MM.1S (cell line): Measurements from ENCODE around the gene CHST15.
"Not testable (repeated sequence)": the region's sequence is repeated elsewhere in the genome, so short reads cannot be mapped to it uniquely, and the experiment has no call there.

Source experiments
- DNase-seq: peaks from one replicate; pipeline ENCODE4 v3.0.0-alpha.2; 2015
- H2AFZ ChIP-seq: fragments of 300-600 bp; sonication (generic); 2 replicates; pipeline ENCODE4 v1.6.0; 2016; ENCODE audit warnings: antibody characterized with exemption, low read length
- H3F3A ChIP-seq: fragments of 300-600 bp; sonication (generic); 2 replicates; pipeline ENCODE4 v1.6.1; 2016; ENCODE audit warnings: mild to moderate bottlenecking, antibody characterized with exemption, low read length, moderate library complexity, mixed read lengths; ENCODE audit not compliant: insufficient read depth
- H3K27ac ChIP-seq: fragments of 300-600 bp; sonication (generic); 2 replicates; pipeline ENCODE4 v1.5.1; 2016; ENCODE audit warnings: mild to moderate bottlenecking, low read length
- H3K27me3 ChIP-seq: fragments of 300-600 bp; sonication (generic); replicated peaks from 2 replicates; pipeline ENCODE4 v1.6.0; 2016; ENCODE audit warnings: low read length; ENCODE audit not compliant: insufficient read depth
- H3K36me3 ChIP-seq: fragments of 300-600 bp; sonication (generic); replicated peaks from 2 replicates; pipeline ENCODE4 v1.6.1; 2016; ENCODE audit warnings: mild to moderate bottlenecking, low read length, mixed read lengths; ENCODE audit not compliant: insufficient read depth
- H3K4me1 ChIP-seq: fragments of 300-600 bp; sonication (generic); 2 replicates; pipeline ENCODE4 v1.6.1; 2016; ENCODE audit warnings: low read length, mixed read lengths
- H3K4me2 ChIP-seq: fragments of 300-600 bp; sonication (generic); 2 replicates; pipeline ENCODE4 v1.6.0; 2016; ENCODE audit warnings: low read depth, low read length
- H3K4me3 ChIP-seq: fragments of 300-600 bp; sonication (generic); 2 replicates; pipeline ENCODE4 v1.5.1; 2016; ENCODE audit warnings: low read length, mixed read lengths
- H3K79me2 ChIP-seq: fragments of 300-600 bp; sonication (generic); 2 replicates; pipeline ENCODE4 v1.6.1; 2016; ENCODE audit warnings: mixed run types, low read length, mixed read lengths
- H3K9ac ChIP-seq: fragments of 300-600 bp; sonication (generic); 2 replicates; pipeline ENCODE4 v1.6.1; 2016; ENCODE audit warnings: low read length, mixed read lengths
- H3K9me2 ChIP-seq: fragments of 300-600 bp; sonication (generic); replicated peaks from 2 replicates; pipeline ENCODE4 v1.6.1; 2016; ENCODE audit warnings: mild to moderate bottlenecking, low read length, mixed read lengths; ENCODE audit not compliant: insufficient read depth
- H3K9me3 ChIP-seq: fragments of 300-600 bp; sonication (generic); replicated peaks from 2 replicates; pipeline ENCODE4 v1.6.1; 2016; ENCODE audit warnings: mild to moderate bottlenecking, low read length, mixed read lengths; ENCODE audit not compliant: insufficient read depth
- H4K20me1 ChIP-seq: fragments of 300-600 bp; sonication (generic); 2 replicates; pipeline ENCODE4 v1.6.1; 2016; ENCODE audit warnings: mild to moderate bottlenecking, low read length, moderate library complexity, mixed read lengths; ENCODE audit not compliant: insufficient read depth
- EZH2 ChIP-seq: fragments of 300-600 bp; sonication (generic); optimal IDR thresholded peaks from 2 replicates; pipeline ENCODE3; 2017; ENCODE audit warnings: low read depth, mild to moderate bottlenecking, antibody characterized with exemption, low read length, mixed read lengths
- EZH2phosphoT487 ChIP-seq: fragments of 300-600 bp; sonication (generic); IDR thresholded peaks from 2 replicates; pipeline ENCODE4 v1.6.1; 2018; ENCODE audit warnings: antibody characterized with exemption, low read length
- TF ChIP-seq, protein P1 (sequence below): fragments of 300-600 bp; sonication (generic); IDR thresholded peaks from 2 replicates; pipeline ENCODE4 v1.5.1; 2016; ENCODE audit warnings: antibody characterized with exemption, low read length, mixed read lengths

The CHST15 gene

DNA sequence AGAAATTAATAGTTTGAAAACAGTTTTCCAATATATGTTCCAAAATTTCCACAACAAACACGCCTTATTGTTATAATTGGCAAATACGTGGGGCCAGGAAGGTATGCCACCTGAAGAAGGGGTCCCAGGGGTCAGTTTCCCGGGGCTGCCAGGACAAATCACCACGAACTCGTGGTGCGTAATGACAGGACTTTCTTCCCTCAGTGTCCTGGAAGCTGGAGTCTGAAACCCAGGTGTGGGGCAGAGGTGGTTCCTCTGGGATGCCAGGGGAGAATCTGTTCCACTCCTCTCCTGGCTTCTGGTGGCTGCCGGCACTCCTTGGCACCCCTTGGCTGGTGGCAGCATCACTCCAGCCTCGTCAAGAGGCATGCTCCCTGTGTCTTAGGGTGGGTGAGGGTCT lies 56.7 kb downstream of the CHST15 start:
- H3K36me3 ChIP-seq, result peaks cover 39% of the 10 kb centered on the region
- peaks cover 48% of the 10 kb centered on the region for H3K4me1 ChIP-seq
- no peak overlapping the region; the same call in 1 of the 2 replicates for H3K9ac ChIP-seq
- no peak for TF ChIP-seq EZH2
- no peak for TF ChIP-seq EZH2phosphoT487
- TF ChIP-seq, protein P1, sequence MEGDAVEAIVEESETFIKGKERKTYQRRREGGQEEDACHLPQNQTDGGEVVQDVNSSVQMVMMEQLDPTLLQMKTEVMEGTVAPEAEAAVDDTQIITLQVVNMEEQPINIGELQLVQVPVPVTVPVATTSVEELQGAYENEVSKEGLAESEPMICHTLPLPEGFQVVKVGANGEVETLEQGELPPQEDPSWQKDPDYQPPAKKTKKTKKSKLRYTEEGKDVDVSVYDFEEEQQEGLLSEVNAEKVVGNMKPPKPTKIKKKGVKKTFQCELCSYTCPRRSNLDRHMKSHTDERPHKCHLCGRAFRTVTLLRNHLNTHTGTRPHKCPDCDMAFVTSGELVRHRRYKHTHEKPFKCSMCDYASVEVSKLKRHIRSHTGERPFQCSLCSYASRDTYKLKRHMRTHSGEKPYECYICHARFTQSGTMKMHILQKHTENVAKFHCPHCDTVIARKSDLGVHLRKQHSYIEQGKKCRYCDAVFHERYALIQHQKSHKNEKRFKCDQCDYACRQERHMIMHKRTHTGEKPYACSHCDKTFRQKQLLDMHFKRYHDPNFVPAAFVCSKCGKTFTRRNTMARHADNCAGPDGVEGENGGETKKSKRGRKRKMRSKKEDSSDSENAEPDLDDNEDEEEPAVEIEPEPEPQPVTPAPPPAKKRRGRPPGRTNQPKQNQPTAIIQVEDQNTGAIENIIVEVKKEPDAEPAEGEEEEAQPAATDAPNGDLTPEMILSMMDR, result no peak
- peak overlapping the region; percentile 71; the same call in 1 of the 2 replicates for H3K27ac ChIP-seq
- H4K20me1 ChIP-seq, result no peaks in the 10 kb centered on the region; the same call in 1 of the 2 replicates
- peaks cover 87% of the 10 kb centered on the region for H3K79me2 ChIP-seq
- peaks cover 36% of the 10 kb centered on the region for H3F3A ChIP-seq
- H3K9me2 ChIP-seq, result no peaks in the 10 kb centered on the region
- H3K9me3 ChIP-seq, result no peaks in the 10 kb centered on the region
- peak overlapping the region; percentile 64 for H3K4me2 ChIP-seq
- no peak overlapping the region for H2AFZ ChIP-seq
- no peak for DNase-seq
- no peaks in the 10 kb centered on the region for H3K27me3 ChIP-seq
- peak overlapping the region; percentile 35; the same call in 1 of the 2 replicates for H3K4me3 ChIP-seq

DNA sequence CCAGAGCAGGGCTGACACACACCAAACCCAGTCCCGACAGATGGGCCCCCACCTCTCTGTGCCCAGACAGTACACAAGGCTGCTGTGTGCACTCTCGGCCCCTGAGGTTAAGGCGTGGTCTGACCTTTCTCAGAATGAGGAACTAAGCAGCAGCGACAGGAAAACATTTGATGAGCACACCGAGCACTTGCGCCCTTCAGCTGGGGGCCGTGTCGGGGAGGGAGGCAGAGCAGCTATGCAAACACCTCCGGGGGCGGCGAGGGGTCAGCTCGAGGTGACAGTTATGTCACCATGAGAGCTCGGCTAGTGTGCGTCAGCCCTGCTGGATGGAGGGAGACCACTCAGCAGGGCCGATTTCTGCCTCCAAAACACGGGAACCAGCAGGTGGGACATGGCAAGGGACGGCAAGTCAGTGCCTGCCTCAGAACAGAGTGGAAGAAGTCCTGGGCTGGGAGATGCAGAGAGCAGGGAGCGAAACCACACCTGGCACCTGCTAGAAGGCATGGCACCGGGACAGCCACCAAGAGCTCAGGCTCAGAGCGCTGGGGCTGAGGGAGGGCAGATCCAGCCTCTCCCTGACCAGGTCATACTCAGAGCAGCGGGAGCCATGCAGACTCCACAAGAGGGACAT lies 57.4 kb downstream of the CHST15 start:
- Histone ChIP-seq H4K20me1 (no peaks in the 10 kb centered on the region; the same call in 1 of the 2 replicates), H3K4me1 (peaks cover 48% of the 10 kb centered on the region), H3K9me3 (no peaks in the 10 kb centered on the region), H3K79me2 (peaks cover 89% of the 10 kb centered on the region), H3F3A (peaks cover 36% of the 10 kb centered on the region), H3K27ac (peak overlapping the region; percentile 71; the same call in 1 of the 2 replicates), H3K9ac (no peak overlapping the region; the same call in 1 of the 2 replicates), H3K27me3 (no peaks in the 10 kb centered on the region), H3K9me2 (no peaks in the 10 kb centered on the region), H3K4me3 (peak overlapping the region; percentile 35; the same call in 1 of the 2 replicates), H3K4me2 (peak overlapping the region; percentile 64), H3K36me3 (peaks cover 42% of the 10 kb centered on the region), H2AFZ (no peak overlapping the region)
- TF ChIP-seq, protein P1, result no peak
- TF ChIP-seq EZH2 (no peak), EZH2phosphoT487 (no peak)
- peak; percentile 97 for DNase-seq

DNA sequence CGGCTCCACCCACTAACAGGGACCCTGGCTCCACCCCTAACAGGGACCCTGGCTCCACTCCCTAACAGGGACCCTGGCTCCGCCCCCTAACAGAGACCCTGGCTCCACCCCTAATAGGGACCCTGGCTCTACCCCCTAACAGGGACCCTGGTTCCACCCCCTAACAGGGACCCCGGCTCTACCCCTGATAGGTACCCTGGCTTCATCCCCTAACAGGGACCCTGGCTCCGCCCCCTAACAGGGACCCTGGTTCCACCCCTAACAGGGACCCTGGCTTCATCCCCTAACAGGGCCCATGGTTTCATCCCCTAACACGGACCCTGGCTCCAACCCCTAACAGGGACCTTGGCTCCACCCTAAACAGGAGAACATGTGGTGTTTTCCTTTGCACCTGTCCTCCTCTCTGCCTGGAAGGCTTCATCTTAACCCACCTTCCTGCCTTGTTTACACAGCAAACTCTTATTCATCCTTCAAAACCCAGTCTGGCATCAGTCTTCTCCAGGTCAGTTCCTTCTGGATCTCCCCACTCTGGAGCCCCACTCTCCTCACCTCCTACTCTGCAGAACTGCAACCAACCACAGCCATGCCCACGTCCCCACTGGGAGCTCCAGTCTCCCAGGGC lies 58.0 kb downstream of the CHST15 start:
- peaks cover 89% of the 10 kb centered on the region for H3K79me2 ChIP-seq
- H3K36me3 ChIP-seq, result peaks cover 38% of the 10 kb centered on the region
- no peaks in the 10 kb centered on the region for H3K9me2 ChIP-seq
- peak overlapping the region; percentile 64 for H3K4me2 ChIP-seq
- no peaks in the 10 kb centered on the region for H3K27me3 ChIP-seq
- no peaks in the 10 kb centered on the region for H3K9me3 ChIP-seq
- TF ChIP-seq EZH2 (no peak), EZH2phosphoT487 (no peak)
- TF ChIP-seq, protein P1, result no peak
- H2AFZ ChIP-seq, result no peak overlapping the region
- no peak overlapping the region for H3K9ac ChIP-seq
- H3K27ac ChIP-seq, result peak overlapping the region; percentile 71; the same call in 1 of the 2 replicates
- DNase-seq, result no peak
- H3F3A ChIP-seq, result peaks cover 33% of the 10 kb centered on the region
- H3K4me1 ChIP-seq, result peaks cover 47% of the 10 kb centered on the region
- no peak overlapping the region for H3K4me3 ChIP-seq
- no peaks in the 10 kb centered on the region; the same call in 1 of the 2 replicates for H4K20me1 ChIP-seq

DNA sequence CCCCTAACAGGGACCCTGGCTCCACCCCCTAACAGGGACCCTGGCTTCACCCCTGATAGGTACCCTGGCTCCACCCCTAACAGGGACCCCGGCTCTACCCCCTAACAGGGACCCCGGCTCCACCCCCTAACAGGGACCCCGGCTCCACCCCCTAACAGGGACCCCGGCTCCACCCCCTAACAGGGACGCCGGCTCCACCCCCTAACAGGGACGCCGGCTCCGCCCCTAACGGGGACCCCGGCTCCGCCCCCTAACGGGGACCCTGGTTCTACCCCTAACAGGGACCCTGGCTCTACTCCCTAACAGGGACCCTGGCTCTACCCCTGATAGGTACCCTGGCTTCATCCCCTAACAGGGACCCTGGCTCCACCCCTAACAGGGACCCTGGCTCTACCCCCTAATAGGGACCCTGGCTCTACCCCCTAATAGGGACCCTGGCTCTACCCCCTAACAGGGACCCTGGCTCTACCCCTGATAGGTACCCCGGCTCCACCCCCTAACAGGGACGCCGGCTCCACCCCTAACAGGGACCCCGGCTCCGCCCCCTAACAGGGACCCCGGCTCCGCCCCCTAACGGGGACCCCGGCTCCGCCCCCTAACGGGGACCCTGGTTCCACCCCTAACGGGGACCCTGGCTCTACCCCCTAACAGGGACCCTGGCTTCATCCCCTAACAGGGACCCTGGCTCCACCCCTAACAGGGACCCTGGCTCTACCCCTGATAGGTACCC lies 58.7 kb downstream of the CHST15 start:
- H3K9ac ChIP-seq, H3K9me2 ChIP-seq, H4K20me1 ChIP-seq, H3K27ac ChIP-seq, H3K27me3 ChIP-seq, H3K4me3 ChIP-seq, DNase-seq, H3K9me3 ChIP-seq, H2AFZ ChIP-seq, H3K4me2 ChIP-seq: not testable (repeated sequence)
- Histone ChIP-seq H3K79me2 (peaks cover 89% of the 10 kb centered on the region), H3F3A (peaks cover 33% of the 10 kb centered on the region), H3K4me1 (peaks cover 40% of the 10 kb centered on the region), H3K36me3 (peaks cover 32% of the 10 kb centered on the region)
